ENCODE measurements around the gene TSNAX.

DNA sequence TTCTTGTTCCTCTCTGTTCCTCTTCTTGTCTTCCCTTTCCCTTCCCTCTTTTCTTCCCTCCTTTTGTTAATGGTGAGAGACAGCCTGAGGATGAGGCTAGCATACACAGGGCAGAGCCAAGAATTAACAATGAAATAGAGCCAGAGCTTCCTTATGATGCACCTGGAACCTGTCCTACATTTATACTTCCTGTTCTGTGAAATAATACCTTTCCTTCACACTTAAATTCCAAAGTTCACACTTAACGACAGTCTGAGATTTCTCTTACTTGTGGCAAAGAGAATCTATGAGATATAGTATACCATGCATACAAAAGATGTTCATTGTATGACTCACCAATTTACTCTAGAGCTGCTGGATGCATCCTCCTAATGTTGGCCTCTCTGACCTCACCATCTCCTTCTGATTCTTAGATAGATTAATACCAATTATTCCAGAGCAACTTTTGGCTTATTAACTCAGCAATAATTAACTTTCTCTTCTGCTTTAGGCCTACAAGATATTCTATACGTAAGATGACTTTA lies 30.8 kb upstream of the TSNAX start:
- TF ChIP-seq CTCF (conservative IDR thresholded peaks at IDR 0.05; ENCODE audit: low read length) (no peak), EZH2phosphoT487 (IDR thresholded peaks at IDR 0.05; ENCODE audit: borderline replicate concordance) (no peak)
